SU-DHL-6 (cell line): ENCODE results near the gene SAP130.

Source experiments
- CTCF ChIP-seq: fragments of 200-600 bp; sonication (generic); IDR thresholded peaks from one replicate; pipeline ENCODE4 v1.5.1; 2017; ENCODE audit warnings: antibody characterized with exemption, mild to moderate bottlenecking, low read length, moderate library complexity; ENCODE audit not compliant: insufficient read depth, poor library complexity, severe bottlenecking
- EZH2phosphoT487 ChIP-seq: fragments of 200-600 bp; sonication (generic), shearing (Covaris generic); conservative IDR thresholded peaks from 2 replicates; pipeline ENCODE4 v1.6.1; 2018; ENCODE audit warnings: mild to moderate bottlenecking, antibody characterized with exemption, low read length, moderate library complexity, mixed read lengths

- no peak for TF ChIP-seq CTCF
- no peak for TF ChIP-seq EZH2phosphoT487
Observed at GRCh38 chr2:127940641-127941040, 87.2 kb downstream of the SAP130 start.
